Activated CD4-positive, alpha-beta T cell treated with anti-CD3 and anti-CD28 coated beads, Interleukin-10, Interleukin-2, amounts not matched to agents 100 ng/mL and 50 ng/mL, durations not matched to agents 16 hours and 8 hours (primary cell): ENCODE data around the gene DOCK10.

Experiments used
- DNase-seq: peaks from one replicate; pipeline ENCODE4 v3.0.0-alpha.2; 2020

Gene DOCK10

GRCh38 chr2:224753743-224754540 lies 288.3 kb downstream of the DOCK10 start:
- no peak for DNase-seq

- no peak for DNase-seq
These were observed 290.1 kb downstream of the DOCK10 start for GRCh38 chr2:224751996-224752698.

GRCh38 chr2:224749136-224749535 lies 293.1 kb downstream of the DOCK10 start:
- DNase-seq, result no peak

- DNase-seq, result no peak
These were observed 294.5 kb downstream of the DOCK10 start for GRCh38 chr2:224747765-224748164.

GRCh38 chr2:224736227-224736626 lies 306.0 kb downstream of the DOCK10 start:
- DNase-seq, result no peak

GRCh38 chr2:224734949-224735348 lies 307.3 kb downstream of the DOCK10 start:
- DNase-seq, result no peak

- no peak for DNase-seq
These were observed 310.6 kb downstream of the DOCK10 start for GRCh38 chr2:224731665-224732064.

GRCh38 chr2:224729435-224729834 lies 312.8 kb downstream of the DOCK10 start:
- DNase-seq, result no peak

- DNase-seq, result no peak
These were observed 317.9 kb downstream of the DOCK10 start for GRCh38 chr2:224724331-224724730.

GRCh38 chr2:224723586-224724217 lies 318.6 kb downstream of the DOCK10 start:
- DNase-seq, result no peak

GRCh38 chr2:224722770-224723169 lies 319.5 kb downstream of the DOCK10 start:
- DNase-seq, result no peak

- DNase-seq, result no peak
These were observed 320.0 kb downstream of the DOCK10 start for GRCh38 chr2:224722250-224722649.

- no peak for DNase-seq
These were observed 325.3 kb downstream of the DOCK10 start for GRCh38 chr2:224716921-224717320.

GRCh38 chr2:224716201-224716600 lies 326.1 kb downstream of the DOCK10 start, which contains the start of gene CCDC195:
Gene CCDC195 (minus strand): TSS chr2:224716365. CDS start chr2:224716365, 0 bp downstream.
- DNase-seq, result no peak
